SIG-M5 treated with dmso at 0.1 percent for 504 hours (cell line): ENCODE results near the gene UBE2K.
"Not testable (repeated sequence)": the region's sequence is repeated elsewhere in the genome, so short reads cannot be mapped to it uniquely, and the experiment has no call there.

ENCODE experiments used
- DNase-seq: peaks from one replicate; lab custom pipeline; 2025; ENCODE audit not compliant: unreplicated experiment; lab: John Stamatoyannopoulos, UW

UBE2K gene

DNA sequence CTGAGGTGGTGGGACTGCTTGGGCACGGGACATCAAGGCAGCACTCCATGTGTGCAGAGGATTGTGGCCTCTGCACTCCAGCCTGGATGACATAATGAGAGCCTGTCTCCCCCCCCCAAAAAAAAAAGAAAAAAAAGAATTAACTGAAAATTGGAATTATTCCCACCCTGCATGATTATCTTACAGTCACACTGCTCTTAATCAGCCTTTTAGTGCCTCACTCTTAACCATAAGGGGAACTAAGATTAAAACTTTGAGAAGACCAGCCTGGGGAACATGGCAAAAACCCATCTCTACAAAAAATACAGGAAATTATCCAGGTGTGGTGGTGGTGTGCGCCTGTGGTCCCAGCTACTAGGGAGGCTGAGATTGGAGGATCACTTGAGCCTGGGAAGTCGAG, 94.6 kb downstream of the UBE2K start:
- DNase-seq: no peak

DNA sequence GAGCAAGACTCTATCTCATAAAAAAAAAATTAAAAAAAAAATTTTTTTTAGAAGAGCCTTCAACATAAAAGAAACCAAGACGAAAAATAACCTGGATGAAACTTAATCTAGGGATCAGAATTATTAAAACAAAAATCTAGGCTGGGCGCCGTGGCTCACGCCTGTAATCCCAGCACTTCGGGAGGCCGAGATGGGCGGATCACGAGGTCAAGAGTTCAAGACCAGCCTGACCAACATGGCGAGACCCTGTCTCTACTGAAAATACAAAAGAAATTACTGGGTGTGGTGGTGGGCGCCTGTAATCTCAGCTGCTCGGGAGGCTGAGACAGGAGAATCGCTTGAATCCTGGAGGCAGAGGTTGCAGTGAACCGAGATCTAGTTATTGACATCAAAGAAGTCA, 95.0 kb downstream of the UBE2K start:
- DNase-seq: not testable (repeated sequence)

DNA sequence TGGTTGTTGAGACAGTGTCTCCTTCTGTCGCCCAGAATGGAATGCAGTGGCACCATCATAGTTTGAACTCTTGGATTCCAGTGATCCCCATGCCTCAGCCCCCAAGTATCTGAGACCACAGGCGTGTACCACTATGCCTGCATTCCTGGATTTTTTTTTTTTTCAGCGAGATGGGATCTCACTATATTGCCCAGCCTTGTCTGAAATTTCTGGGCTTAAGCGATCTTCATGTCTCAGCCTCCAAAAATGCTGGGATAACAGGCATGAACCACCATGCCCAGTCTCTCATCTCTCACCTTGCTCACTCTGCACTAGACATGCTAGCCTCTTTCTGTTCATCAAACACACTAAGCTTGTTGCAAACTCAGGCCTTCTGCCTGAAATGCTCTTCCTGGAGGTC, 104.1 kb downstream of the UBE2K start:
- no peak for DNase-seq

DNA sequence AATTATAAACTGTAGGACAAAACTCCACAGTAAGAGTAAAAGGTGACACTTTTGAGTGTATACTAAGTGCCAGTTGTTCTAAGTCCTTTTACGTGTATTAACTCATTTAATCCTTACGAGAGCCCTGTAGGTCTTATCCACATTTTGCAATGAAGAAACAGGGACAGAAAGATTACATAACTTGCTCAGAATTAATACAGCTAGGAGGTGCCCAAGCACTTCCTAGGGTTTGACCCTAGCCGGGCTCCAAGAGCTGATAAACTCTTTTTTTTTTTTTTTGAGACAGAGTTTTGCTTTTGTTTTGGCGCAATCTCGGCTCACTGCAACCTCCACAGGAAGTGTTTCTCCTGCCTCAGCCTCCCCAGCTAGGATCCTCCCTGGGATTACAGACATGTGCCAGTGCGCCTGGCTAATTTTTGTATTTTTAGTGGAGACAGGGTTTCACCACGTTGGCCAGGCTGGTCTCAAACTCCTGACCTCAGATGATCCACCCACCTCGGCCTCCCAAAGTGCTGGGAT, 110.4 kb downstream of the UBE2K start:
- DNase-seq: peak; percentile 48

DNA sequence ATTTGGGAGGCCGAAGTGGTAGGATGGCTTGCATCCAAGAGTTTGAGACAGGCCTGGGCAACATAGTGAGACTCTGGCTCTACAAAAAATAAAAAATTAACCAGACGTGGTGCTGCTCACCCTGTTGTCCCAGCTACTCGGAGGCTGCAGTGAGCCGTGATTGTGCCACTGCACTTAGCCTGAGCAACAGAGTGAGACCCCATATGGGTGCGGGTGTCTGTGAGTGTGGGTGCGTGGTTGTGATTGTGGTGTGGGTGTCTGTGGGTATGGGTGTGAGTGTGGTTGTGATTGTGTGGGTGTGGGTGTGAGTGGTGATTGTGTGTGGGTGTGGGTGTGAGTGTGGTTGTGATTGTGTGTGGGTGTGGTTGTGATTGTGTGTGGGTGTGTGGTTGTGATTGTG, 114.6 kb downstream of the UBE2K start:
- DNase-seq: no peak

DNA sequence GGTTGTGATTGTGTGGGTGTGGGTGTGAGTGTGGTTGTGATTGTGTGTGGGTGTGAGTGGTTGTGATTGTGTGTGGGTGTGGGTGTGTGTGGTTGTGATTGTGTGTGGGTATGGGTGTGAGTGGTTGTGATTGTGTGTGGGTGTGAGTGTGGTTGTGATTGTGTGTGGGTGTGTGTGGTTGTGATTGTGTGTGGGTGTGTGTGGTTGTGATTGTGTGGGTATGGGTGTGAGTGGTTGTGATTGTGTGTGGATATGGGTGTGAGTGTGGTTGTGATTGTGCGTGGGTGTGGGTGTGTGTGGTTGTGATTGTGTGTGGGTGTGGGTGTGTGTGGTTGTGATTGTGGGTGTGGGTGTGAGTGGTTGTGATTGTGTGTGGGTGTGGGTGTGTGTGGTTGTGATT, 115.1 kb downstream of the UBE2K start:
- not testable (repeated sequence) for DNase-seq

DNA sequence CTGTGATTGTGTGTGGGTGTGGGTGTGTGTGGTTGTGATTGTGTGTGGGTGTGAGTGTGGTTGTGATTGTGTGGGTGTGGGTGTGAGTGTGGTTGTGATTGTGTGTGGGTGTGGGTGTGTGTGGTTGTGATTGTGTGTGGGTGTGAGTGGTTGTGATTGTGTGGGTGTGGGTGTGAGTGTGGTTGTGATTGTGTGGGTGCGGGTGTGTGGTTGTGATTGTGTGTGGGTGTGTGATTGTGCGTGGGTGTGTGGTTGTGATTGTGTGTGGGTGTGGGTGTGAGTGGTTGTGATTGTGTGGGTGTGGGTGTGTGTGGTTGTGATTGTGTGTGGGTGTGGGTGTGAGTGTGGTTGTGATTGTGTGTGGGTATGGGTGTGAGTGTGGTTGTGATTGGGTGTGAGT, 115.8 kb downstream of the UBE2K start:
- not testable (repeated sequence) for DNase-seq

DNA sequence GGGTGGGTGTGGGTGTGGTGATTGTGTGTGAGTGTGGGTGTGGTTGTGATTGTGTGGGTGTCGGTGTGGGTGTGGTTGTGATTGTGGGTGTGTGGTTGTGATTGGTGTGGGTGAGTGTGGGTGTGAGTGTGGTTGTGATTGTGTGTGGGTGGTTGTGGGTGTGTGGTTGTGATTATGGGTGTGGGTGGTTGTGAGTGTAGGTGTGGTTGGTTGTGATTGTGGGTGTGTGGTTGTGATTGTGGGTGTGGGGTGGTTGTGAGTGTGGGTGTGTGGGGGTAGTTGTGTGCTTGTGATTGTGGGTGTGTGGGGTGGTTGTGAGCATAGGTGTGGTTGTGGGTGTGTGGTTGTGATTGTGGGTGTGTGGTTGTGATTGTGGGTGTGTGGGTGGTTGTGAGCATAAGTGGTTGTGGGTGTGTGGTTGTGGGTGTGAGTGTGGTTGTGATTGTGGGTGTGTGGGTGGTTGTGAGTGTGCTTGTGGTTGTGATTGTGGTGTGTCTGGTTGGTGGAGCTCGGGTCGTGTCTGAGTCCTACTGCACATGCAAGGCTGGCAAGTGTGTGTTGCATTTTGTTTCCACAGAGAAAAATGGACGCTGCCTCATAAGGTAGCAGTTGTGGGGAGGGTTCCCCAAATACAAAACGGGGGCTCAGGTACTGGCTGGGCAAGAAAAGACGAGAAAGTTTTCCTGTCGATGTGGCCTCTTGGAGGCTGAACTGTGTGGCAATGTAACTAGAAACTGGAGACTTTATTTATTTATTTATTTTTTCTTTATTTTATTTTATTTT, 116.7 kb downstream of the UBE2K start:
- no peak for DNase-seq

DNA sequence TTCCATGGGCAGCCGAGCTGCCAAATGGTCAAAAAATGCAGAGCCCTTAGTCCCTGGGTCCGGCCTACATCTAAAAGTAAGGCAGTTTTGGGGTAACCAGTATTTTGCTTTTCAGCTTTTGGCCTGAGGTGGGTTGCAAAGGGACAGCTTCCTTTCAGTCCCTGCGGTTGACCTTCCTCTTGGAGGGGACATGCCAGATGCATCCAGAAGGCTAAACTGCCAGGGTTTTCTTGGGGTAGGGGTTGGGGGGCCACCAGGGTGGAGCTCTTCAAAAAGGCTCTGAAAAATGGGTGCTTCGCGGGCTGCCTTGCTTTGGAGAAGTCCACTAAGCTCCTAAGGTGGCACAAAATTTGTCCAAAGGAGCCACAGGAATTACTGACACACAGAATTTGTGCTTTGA, 120.7 kb downstream of the UBE2K start:
- DNase-seq: no peak

DNA sequence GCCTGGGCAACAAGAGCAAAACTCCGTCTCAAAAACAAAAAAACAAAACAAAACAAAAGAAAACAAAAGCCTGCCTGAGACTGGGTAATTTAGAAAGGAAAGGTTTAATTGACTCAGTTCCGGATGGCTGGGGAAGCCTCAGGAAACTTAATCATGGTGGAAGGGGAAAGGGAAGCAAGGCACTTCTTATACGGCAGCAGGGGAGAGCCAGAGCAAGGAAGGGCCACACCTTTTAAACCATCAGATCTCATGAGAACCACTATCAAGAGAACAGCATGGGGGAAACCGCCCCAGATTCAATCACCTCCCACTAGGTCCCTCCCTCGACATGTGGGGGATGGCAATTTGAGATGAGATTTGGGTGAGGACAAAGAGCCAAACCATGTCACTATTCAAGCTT, 122.2 kb downstream of the UBE2K start:
- DNase-seq: no peak

DNA sequence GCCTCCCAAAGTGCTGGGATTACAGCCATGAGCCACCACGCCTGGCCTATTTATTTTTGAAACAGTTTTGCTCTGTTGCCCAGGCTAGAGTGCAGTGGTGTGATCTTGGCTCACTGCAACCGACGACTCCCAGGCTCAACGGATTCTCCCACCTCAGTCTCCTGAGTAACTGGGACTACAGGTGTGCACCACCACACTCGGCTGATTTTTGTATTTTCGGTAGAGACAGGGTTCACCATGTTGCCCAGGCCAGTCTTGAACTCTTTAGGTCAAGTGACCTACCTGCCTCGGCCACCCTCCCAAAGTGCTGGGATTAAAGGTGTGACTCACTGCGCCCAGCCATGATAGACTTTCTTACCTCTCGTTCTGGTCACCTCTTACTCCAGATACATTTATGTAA, 124.0 kb downstream of the UBE2K start:
- no peak for DNase-seq

DNA sequence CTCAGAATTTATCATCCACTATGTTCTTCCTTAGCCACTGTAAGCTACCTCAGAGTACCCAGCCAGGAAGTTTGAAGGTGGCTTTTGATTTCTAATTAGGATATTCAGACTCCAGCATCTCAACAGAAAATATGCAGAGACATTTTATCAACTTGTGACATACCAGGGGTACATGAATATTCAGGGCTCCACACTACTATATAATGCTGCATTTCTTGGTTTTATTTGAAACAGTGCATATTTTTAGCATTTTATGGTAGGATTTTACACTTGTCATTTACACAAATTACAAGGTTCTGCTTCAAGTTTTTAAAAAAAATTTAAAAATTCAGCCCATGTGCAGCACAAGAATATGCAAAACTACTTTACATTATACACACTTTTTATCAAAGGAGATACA, 124.7 kb downstream of the UBE2K start:
- no peak for DNase-seq

DNA sequence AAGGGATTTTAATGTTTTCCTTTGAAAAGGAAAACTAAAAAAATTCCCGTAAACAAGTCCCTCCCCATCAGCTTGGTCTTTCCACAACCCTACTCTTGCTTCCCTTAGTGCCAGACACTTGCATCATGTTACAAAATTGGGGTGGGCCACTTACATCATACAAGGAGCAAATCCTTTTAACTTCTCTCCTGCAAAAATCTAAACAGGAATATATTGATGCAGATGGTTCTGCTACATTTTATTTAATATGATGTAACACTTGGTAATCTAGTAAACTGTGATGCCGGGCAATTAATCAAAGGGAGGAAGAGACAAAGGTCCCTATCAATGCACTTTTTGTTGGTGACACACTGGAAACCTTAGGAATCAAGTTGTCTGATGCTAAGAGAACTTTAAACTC, 125.3 kb downstream of the UBE2K start:
- no peak for DNase-seq

DNA sequence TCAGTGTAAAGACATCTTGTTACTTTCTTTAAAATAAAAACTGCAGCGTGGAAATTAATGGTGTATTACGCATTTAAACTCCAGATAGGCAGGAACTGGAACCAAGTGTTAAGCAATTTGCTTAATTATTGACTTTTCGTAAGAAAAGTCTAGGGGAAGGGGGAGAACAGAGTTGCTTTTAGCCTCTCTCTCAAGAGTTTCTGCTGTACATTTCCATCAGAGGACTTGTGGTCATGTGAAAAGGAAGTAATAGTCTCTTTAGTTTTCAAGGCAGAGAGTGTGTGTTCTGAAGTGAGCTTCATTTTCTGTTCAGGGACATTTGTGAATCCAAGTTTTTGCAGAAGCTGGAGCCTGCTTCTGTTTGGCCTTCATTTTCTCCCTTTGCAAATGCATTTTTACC, 127.2 kb downstream of the UBE2K start:
- peak; percentile 73 for DNase-seq

DNA sequence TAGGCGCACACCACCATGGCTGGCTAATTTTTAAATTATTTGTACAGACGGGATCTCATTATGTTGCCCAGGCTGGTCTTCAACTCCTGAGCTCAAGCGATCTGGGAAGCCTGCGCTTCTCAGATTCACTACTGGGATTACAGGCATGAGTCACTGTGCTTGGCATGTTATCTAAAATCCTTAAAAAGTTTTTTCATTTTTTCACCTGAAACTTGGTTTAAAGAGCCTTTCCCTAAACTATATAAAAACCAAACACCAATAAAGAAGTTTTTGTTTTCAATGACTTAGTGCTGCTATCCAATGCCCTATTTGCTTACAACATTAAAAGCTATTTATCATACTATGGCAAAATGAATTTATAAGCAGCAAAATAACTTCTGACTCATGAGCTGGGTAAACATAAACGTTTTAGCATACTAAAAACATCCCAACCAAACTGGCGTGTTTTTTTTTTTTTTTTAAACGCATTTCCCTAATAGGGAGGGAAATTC, 127.8 kb downstream of the UBE2K start:
- DNase-seq: no peak
